GM21390 (cell line): ENCODE results near the gene ADD3.
A peak's percentile ranks its signal among the peaks of the same experiment; 100 is the strongest.
"Not testable (repeated sequence)": the region's sequence is repeated elsewhere in the genome, so short reads cannot be mapped to it uniquely, and the experiment has no call there.

ENCODE experiments used
- ATAC-seq: cut with Tn5 transposase; IDR thresholded peaks from one replicate; pipeline ENCODE4 v1.9.1; 2021; ENCODE audit not compliant: unreplicated experiment

Gene ADD3

GRCh38 chr10:109976681-109977080 lies 31.1 kb upstream of the ADD3 start:
- ATAC-seq: no peak

GRCh38 chr10:109977382-109977806 lies 30.4 kb upstream of the ADD3 start:
- ATAC-seq: no peak

- peak; percentile 70 for ATAC-seq
These were observed 29.3 kb upstream of the ADD3 start for GRCh38 chr10:109978481-109978880.

GRCh38 chr10:109979215-109979614 lies 28.6 kb upstream of the ADD3 start:
- ATAC-seq: no peak

GRCh38 chr10:109981650-109982049 lies 26.1 kb upstream of the ADD3 start:
- ATAC-seq: no peak

- no peak for ATAC-seq
These were observed 25.7 kb upstream of the ADD3 start for GRCh38 chr10:109982123-109982522.

GRCh38 chr10:109982812-109983211 lies 25.0 kb upstream of the ADD3 start:
- no peak for ATAC-seq

GRCh38 chr10:109984013-109984412 lies 23.8 kb upstream of the ADD3 start:
- ATAC-seq: no peak

GRCh38 chr10:109985768-109986167 lies 22.0 kb upstream of the ADD3 start:
- not testable (repeated sequence) for ATAC-seq

GRCh38 chr10:109987452-109988211 lies 20.2 kb upstream of the ADD3 start:
- no peak for ATAC-seq

- no peak for ATAC-seq
These were observed 19.6 kb upstream of the ADD3 start for GRCh38 chr10:109988212-109988596.

GRCh38 chr10:109991266-109991855 lies 16.4 kb upstream of the ADD3 start:
- no peak for ATAC-seq

GRCh38 chr10:109992485-109992884 lies 15.3 kb upstream of the ADD3 start:
- ATAC-seq: no peak

GRCh38 chr10:109993551-109994330 lies 14.0 kb upstream of the ADD3 start:
- ATAC-seq: no peak

GRCh38 chr10:109994711-109995577 lies 12.8 kb upstream of the ADD3 start:
- no peak for ATAC-seq

GRCh38 chr10:109995595-109995994 lies 12.2 kb upstream of the ADD3 start:
- no peak for ATAC-seq

GRCh38 chr10:109996225-109996624 lies 11.6 kb upstream of the ADD3 start:
- ATAC-seq: peak; percentile 85

- peak; percentile 23 for ATAC-seq
These were observed 11.0 kb upstream of the ADD3 start for GRCh38 chr10:109996766-109997171.

- no peak for ATAC-seq
These were observed 10.6 kb upstream of the ADD3 start for GRCh38 chr10:109997233-109997632.

GRCh38 chr10:109998513-109998912 lies 9.3 kb upstream of the ADD3 start:
- ATAC-seq: no peak
